Ectodermal cell (in vitro differentiated cells): ENCODE data around the gene CNPPD1.

Experiments used
- H3K27ac ChIP-seq: 2 replicates; pipeline ENCODE4 v1.7.0; 2013; ENCODE audit warnings: mild to moderate bottlenecking, low read depth, low read length; ENCODE audit not compliant: insufficient read depth, poor library complexity, severe bottlenecking
- H3K27me3 ChIP-seq: 2 replicates; pipeline ENCODE4 v1.7.0; 2013; ENCODE audit warnings: mild to moderate bottlenecking, low read length; ENCODE audit not compliant: insufficient read depth, control insufficient read depth, poor library complexity, severe bottlenecking
- H3K36me3 ChIP-seq: one replicate; pipeline ENCODE4 v1.7.0; 2013; ENCODE audit warnings: low read length; ENCODE audit not compliant: control insufficient read depth, insufficient read depth
- H3K4me1 ChIP-seq: one replicate; pipeline ENCODE4 v1.7.0; 2013; ENCODE audit warnings: low read length; ENCODE audit not compliant: control insufficient read depth, insufficient read depth
- H3K4me3 ChIP-seq: 2 replicates; pipeline ENCODE4 v1.7.0; 2013; ENCODE audit warnings: low read depth, low read length, control low read depth; ENCODE audit not compliant: insufficient read depth
- H3K9me3 ChIP-seq: 2 replicates; pipeline ENCODE4 v1.7.0; 2013; ENCODE audit warnings: mild to moderate bottlenecking, low read length, moderate library complexity; ENCODE audit not compliant: control insufficient read depth
- WGBS, 2 experiments: methylation state at CpG; one replicate each; pipeline ENCODE4 v1.1.7; 2013; ENCODE audit warnings: missing lambda C conversion rate in 2 of 2; 5-methylcytosine and 5-hydroxymethylcytosine counted together

The CNPPD1 gene

DNA sequence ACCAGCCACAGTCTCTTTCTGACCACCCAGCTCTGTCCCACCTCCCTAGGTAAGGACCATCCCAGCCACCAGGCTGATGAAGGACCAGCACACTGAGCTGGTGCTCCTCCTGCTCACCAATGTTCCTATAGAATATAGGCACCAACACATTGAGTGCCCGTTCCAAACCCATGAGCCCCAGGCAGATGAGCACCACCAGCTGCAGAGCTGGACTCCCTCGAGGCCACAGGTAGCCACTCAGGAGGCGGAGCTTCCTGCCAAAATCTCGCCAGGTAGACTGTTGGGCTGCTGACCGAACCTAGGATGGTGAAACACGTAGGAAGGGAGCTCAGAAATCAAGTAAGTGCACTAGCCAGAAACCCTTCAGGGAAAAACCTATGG, 39.8 kb upstream of the CNPPD1 start:
- 92 to 93% methylated on average over 6 of the region's 6 CpGs for WGBS, 2 experiments
- H3K36me3 ChIP-seq = peaks cover 12% of the 10 kb centered on the region
- no peaks in the 10 kb centered on the region for H3K9me3 ChIP-seq
- no peak overlapping the region for H3K4me3 ChIP-seq
- no peak overlapping the region for H3K27ac ChIP-seq
- H3K4me1 ChIP-seq = no peaks in the 10 kb centered on the region
- no peaks in the 10 kb centered on the region for H3K27me3 ChIP-seq

DNA sequence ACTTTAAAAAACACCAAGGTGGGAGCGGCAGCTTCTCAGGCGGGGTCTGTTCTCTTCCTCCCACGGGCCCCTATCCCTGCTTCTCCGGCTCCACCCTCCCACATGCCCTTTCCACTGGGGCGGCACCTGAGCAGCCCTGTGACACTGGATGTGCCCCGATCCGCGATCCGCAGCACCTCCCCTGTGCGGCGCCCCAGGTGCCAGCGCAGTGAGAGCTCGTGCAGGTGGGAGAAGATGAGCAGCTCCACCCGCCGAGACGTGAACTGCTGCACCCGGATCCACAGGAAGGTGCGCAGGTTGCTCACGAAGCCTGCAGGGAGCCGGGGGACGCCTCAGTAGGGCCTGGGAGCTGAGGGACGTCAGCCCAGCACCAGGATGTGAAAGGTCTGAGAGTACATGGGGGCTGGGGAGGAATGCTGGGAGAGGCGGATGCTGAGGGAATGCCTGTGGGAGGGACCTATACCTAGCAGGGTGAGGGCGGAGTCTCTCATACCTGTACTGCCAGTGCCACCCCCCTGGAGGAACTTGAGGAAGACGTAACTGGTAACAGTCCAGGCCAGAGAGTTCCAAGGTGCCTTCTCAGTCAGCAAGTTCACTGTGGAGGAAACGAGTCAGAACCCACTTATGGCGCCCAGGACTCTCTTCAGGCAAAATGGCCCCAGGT, 39.3 kb upstream of the CNPPD1 start:
- no peaks in the 10 kb centered on the region for H3K9me3 ChIP-seq
- H3K36me3 ChIP-seq = peaks cover 8% of the 10 kb centered on the region
- no peak overlapping the region for H3K27ac ChIP-seq
- WGBS, 2 experiments = 95% methylated on average over 27 of the region's 27 CpGs
- H3K4me3 ChIP-seq = no peak overlapping the region
- no peaks in the 10 kb centered on the region for H3K4me1 ChIP-seq
- H3K27me3 ChIP-seq = no peaks in the 10 kb centered on the region

DNA sequence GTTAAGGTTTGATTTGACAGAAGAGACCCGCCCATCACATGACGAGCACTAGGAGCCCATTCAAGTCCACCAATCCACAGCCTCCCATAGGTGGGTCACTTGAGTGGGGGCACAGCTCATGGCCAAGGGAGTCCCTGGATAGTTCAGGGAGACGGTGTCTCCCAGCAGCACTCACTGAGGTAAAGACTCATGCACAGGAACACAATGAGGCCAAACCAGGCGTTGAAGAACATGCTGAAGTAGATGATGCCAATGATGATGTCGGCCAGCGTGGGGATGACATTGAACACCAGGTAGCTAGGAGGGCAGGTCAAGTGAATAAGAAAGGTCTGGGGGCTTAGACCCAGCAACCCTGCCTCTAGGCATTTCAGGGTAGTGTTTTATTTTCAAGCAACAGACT, 38.1 kb upstream of the CNPPD1 start:
- Histone ChIP-seq H3K27ac (no peak overlapping the region), H3K4me1 (no peaks in the 10 kb centered on the region), H3K4me3 (no peak overlapping the region), H3K9me3 (no peaks in the 10 kb centered on the region), H3K36me3 (peaks cover 2% of the 10 kb centered on the region), H3K27me3 (no peaks in the 10 kb centered on the region)
- 95 to 97% methylated on average over 6 of the region's 6 CpGs for WGBS, 2 experiments

DNA sequence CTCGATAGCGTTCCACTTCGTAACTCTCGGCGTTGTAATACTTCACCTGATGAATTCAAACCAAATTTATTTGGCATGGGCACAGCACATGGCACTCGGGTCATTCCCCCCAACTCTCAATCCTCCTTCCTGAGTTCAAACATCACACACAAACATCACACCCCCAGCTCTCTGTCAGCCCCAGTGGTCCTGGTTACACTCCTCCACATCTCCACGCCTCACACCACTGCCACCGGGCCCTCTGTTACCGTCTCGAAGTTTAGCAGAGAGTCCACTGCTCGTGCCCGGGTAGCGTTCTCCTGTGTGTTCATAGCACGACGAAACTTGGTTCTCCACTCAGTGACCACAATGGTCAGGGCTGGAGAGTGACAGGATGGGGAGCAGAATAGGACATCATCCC, 37.4 kb upstream of the CNPPD1 start:
- H3K4me1 ChIP-seq = no peaks in the 10 kb centered on the region
- H3K9me3 ChIP-seq = no peaks in the 10 kb centered on the region
- no peak overlapping the region for H3K27ac ChIP-seq
- no peaks in the 10 kb centered on the region for H3K36me3 ChIP-seq
- no peak overlapping the region for H3K4me3 ChIP-seq
- H3K27me3 ChIP-seq = no peaks in the 10 kb centered on the region
- WGBS, 2 experiments = 96 to 97% methylated on average over 15 of the region's 15 CpGs

DNA sequence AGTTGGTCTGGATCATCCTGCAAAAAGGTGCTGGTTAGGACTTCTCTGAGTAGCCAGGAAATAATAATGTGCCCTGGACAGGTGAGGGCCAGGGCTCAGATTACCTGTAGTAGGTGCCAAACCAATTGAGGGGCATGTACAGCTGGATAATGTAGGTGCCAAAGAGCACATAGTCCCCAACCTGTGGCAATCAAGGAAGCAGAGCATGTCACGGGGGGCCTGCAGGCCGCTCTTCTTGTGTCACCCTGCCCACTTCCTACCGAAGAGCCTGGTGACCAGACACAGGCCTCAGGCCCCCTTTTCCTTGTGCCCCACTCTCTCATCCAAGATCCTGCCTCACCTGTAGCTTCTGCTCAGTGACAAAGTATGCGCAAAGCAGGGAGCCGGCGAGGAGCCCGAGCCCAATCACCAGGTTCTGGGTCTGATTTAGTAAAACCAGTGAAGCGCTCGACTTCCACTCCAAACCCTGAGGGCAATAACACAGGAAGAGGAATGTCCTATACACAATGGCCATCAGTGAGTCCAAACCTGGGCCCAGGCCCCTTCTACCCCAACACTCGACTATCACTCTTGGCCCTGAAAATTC, 36.9 kb upstream of the CNPPD1 start:
- H3K9me3 ChIP-seq = no peaks in the 10 kb centered on the region
- WGBS, 2 experiments = 94 to 96% methylated on average over 10 of the region's 10 CpGs
- H3K4me3 ChIP-seq = no peak overlapping the region
- H3K4me1 ChIP-seq = no peaks in the 10 kb centered on the region
- H3K27me3 ChIP-seq = no peaks in the 10 kb centered on the region
- no peak overlapping the region for H3K27ac ChIP-seq
- peaks cover 1% of the 10 kb centered on the region for H3K36me3 ChIP-seq

DNA sequence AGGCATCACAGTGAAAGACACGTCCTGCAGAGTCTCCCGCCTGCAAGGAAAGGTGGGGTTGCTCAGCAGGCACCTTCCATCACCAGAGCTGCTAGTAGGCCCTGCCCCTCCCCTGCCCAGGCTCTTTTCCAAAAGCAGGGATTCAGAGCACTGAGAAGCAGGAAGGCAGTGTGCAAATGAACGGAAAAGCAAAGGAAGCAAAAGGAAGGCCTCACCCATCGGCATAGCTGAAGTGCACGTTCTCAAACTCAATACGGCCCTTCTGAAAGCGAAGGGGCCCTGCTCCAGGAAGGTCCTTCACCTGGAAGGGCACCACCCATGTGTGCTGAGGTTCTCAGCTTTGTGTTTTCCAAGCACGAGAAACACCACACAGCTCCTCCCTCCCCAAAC, 36.3 kb upstream of the CNPPD1 start:
- H3K27ac ChIP-seq = no peak overlapping the region
- H3K36me3 ChIP-seq = peaks cover 4% of the 10 kb centered on the region
- H3K27me3 ChIP-seq = no peaks in the 10 kb centered on the region
- no peaks in the 10 kb centered on the region for H3K9me3 ChIP-seq
- H3K4me3 ChIP-seq = no peak overlapping the region
- H3K4me1 ChIP-seq = no peaks in the 10 kb centered on the region
- WGBS, 2 experiments = 92 to 97% methylated on average over 8 of the region's 8 CpGs

DNA sequence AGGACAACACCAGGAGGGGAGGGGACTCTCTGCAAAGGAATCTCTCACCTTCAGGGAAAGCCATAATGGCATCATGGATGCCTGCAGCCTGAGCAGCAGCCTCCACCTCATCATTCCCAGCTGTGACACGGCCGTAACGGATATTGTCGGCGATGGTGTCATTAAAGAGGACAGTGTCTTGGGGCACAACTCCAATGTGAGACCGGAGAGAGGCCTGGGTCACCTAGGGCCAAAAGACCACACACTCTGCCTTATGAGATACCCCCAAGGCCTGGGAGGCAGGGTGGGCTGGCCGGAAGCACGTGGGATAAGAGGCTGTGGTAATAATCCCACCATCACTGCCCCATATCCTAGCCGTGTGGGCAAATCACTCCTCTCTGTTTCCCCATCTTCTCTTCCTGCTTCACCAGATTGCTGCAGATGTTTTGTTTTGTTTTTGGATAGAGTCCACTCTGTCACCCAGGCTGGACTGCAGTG, 34.2 kb upstream of the CNPPD1 start:
- no peaks in the 10 kb centered on the region for H3K4me1 ChIP-seq
- peaks cover 4% of the 10 kb centered on the region for H3K36me3 ChIP-seq
- no peak overlapping the region for H3K27ac ChIP-seq
- 95 to 96% methylated on average over 9 of the region's 9 CpGs for WGBS, 2 experiments
- H3K27me3 ChIP-seq = no peaks in the 10 kb centered on the region
- no peaks in the 10 kb centered on the region for H3K9me3 ChIP-seq
- no peak overlapping the region for H3K4me3 ChIP-seq

DNA sequence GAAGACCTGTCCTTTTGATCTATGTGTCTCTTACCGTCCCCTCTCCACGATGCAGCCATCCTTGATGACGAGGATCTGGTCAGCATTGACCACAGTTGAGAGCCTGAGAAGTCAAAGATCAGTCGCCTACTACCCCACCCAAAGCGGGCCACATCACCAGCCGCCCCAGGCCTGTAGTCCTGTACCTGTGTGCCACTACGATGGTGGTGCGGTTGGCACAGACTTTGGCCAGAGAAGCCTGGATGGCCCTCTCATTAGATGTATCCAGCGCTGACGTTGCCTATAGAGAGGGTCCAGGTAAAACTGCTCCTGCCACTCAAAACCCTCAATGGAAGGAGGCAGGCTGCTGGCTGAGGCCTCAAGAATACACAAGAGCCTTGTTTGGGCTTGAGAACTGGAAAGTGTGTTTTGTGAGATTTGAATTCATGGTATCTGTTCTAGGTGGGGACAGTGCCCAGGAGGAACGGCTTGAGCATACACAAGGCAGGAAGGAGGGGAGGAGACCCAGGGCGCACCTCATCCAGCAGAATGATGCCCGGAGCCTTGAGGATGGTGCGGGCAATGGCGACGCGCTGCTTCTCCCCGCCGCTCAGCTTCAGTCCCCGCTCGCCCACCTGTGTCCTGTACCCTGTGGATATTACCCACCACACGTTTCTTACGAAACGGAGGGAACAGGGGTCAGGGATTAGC, 33.6 kb upstream of the CNPPD1 start:
- WGBS, 2 experiments = 94 to 95% methylated on average over 24 of the region's 24 CpGs
- Histone ChIP-seq H3K4me1 (no peaks in the 10 kb centered on the region), H3K27me3 (no peaks in the 10 kb centered on the region), H3K4me3 (no peak overlapping the region), H3K27ac (no peak overlapping the region), H3K36me3 (peaks cover 4% of the 10 kb centered on the region), H3K9me3 (no peaks in the 10 kb centered on the region)

DNA sequence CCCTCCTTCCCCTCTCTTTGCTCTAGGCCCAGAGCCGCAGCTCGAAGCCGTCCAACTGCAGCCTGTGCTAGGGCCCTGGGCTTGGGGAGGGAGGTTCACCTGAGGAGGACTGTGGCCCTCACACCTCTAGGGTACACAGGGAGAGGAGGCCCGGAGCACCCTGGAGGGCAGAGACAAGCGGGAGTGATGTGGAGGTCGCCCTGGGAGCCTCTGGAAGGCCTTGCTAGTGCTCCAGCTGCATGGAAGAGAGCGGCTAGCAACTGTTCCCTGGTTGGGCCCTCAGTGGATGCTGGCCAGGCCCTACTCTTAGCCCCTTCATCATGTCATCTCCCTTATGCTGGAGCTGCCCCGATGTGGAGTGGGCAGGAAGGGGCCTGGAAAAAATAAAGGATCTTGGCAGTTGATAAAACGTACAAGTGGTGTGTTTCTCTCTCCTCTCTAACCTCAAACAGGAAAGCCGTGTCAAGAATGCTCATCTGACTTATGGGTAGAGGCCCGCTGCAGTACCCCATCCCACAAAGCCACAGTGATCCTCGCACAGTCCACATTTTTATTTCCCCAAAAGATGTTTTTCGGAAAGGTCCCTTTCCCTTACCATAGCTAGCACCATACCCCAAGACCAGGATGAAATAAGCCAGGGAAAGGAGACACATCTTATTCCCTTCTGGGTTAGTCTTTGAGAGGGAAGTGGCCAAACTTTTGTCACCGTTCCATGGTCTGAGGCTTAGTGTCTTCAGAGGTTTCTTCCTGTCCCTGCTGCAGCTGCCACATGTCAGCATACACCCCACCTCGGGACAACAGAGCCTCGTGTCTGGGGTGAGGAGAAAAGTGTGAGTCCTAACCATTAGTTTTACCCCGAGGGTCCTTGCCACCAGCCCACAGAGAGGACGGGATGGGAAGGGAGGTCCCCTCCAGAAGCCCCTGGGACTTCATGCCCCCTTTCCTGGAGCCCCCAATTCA, 32.8 kb upstream of the CNPPD1 start:
- 91 to 95% methylated on average over 18 of the region's 18 CpGs for WGBS, 2 experiments
- Histone ChIP-seq H3K9me3 (no peaks in the 10 kb centered on the region), H3K4me3 (no peak overlapping the region), H3K27me3 (no peaks in the 10 kb centered on the region), H3K4me1 (no peaks in the 10 kb centered on the region), H3K36me3 (peaks cover 4% of the 10 kb centered on the region), H3K27ac (no peak overlapping the region)
